Cerebellar cortex (tissue), 1 donor: ENCODE data around the gene DNPH1.

Source experiments
- DNase-seq: peaks from one replicate; pipeline ENCODE4 v3.0.0-alpha.2; 2015; ENCODE audit warnings: low spot score

The DNPH1 gene

GRCh38 chr6:43228951-43229802, at the start of gene DNPH1:
TSS of gene DNPH1 (minus strand) at chr6:43229481. CDS start at chr6:43229456, 25 bp downstream.
- DNase-seq: peak; percentile 67

- no peak for DNase-seq
Measured at GRCh38 chr6:43278524-43279078, 49.3 kb upstream of the DNPH1 start.

GRCh38 chr6:43277643-43278523, 48.6 kb upstream of the DNPH1 start:
- DNase-seq: no peak

- no peak for DNase-seq
Measured at GRCh38 chr6:43277306-43277642, 48.0 kb upstream of the DNPH1 start.

GRCh38 chr6:43276577-43277305, 47.5 kb upstream of the DNPH1 start:
- DNase-seq: no peak

- no peak for DNase-seq
Measured at GRCh38 chr6:43275801-43276576, 46.7 kb upstream of the DNPH1 start.

- no peak for DNase-seq
Measured at GRCh38 chr6:43274916-43275597, 45.8 kb upstream of the DNPH1 start.

GRCh38 chr6:43274127-43274915, 45.0 kb upstream of the DNPH1 start:
- no peak for DNase-seq

- DNase-seq: no peak
Measured at GRCh38 chr6:43273707-43274106, 44.4 kb upstream of the DNPH1 start.

- no peak for DNase-seq
Measured at GRCh38 chr6:43271944-43272343, 42.7 kb upstream of the DNPH1 start.

- no peak for DNase-seq
Measured at GRCh38 chr6:43271103-43271815, 42.0 kb upstream of the DNPH1 start.

- no peak for DNase-seq
Measured at GRCh38 chr6:43269273-43270007, 40.2 kb upstream of the DNPH1 start.

- no peak for DNase-seq
Measured at GRCh38 chr6:43268782-43269272, 39.5 kb upstream of the DNPH1 start.

GRCh38 chr6:43268355-43268700, 39.0 kb upstream of the DNPH1 start:
- peak; percentile 66 for DNase-seq

- peak; percentile 46 for DNase-seq
Measured at GRCh38 chr6:43267619-43268354, 38.5 kb upstream of the DNPH1 start.

GRCh38 chr6:43265564-43265963, 36.3 kb upstream of the DNPH1 start:
- DNase-seq: no peak

- DNase-seq: no peak
Measured at GRCh38 chr6:43264599-43265145, 35.4 kb upstream of the DNPH1 start.
